HG02642 (cell line): Measurements from ENCODE around the gene COPS6.

Source experiments
- ATAC-seq: cut with Tn5 transposase; IDR thresholded peaks from one replicate; pipeline ENCODE4 v1.9.1; 2021; ENCODE audit warnings: mild to moderate bottlenecking; ENCODE audit not compliant: unreplicated experiment, poor library complexity

COPS6 gene

GRCh38 chr7:100088621-100089457 lies at the start of gene COPS6:
TSS of gene COPS6 (plus strand) at chr7:100088969. CDS start at chr7:100088991, 22 bp downstream.
- ATAC-seq, result peak; percentile 72

GRCh38 chr7:100040575-100040974 lies 48.2 kb upstream of the COPS6 start:
- no peak for ATAC-seq

DNA sequence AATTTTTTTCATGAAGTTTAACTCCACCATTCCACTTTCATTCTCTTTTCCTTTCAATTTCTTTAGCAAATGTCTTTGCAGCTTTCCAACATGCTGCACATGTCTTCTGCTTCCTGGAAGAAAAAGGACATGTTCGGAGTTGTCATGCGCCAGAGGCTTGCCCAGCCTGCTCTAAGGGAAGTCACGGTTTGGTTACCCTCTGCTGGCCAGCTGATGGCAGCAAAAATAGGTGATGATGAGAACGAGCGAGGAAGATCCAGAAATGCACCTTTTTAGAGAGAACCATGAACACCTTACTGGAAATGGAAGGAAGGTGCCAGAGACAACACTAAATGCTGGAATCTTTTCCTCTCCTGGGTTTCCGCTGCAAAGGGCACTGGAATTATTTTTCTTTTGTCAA lies 44.1 kb upstream of the COPS6 start:
- no peak for ATAC-seq

- ATAC-seq, result no peak
Observed at GRCh38 chr7:100048680-100049079, 40.1 kb upstream of the COPS6 start.

GRCh38 chr7:100049441-100050291 lies 39.1 kb upstream of the COPS6 start, which contains the start of gene ZSCAN21:
TSS of gene ZSCAN21 (plus strand) at chr7:100049774. CDS start at chr7:100057007, 7,233 bp downstream.
- ATAC-seq, result peak; percentile 92

DNA sequence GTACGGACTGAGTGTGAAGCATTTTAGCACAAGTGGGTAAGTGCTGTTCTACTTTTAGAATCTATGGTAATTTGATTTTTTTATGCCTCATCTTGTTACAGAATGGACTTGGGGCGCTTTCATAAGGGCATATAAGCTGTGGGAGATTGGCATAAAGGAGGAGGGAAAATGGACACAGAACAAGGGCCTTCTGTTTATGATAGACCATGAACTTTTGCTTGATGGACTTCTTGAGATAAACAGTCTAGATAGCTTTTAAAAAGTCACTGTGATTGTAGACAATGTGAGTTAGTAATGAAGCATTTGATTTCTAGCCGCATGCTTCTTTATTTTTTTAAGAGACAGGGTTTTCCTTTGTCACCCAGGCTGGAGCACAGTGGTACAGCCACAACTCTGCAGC lies 37.2 kb upstream of the COPS6 start:
- no peak for ATAC-seq

DNA sequence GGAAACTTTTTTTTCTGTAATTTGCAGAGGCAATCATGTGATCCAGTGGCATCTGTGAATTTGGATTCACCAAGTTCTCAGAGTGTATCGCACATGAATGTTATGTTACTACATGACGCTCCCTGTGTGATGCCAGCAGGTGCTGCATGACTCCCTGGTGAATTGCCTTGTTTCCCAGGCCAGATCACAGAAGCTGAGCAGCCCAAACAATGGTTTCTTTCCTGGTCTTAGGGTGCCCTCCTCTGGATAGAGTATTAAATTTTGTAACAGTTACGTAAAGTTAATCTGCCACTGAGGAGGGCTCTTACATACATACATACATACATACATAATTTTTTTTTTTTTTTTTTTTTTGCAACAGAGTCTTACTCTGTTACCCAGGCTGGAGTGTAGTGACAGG lies 35.6 kb upstream of the COPS6 start:
- ATAC-seq, result no peak

DNA sequence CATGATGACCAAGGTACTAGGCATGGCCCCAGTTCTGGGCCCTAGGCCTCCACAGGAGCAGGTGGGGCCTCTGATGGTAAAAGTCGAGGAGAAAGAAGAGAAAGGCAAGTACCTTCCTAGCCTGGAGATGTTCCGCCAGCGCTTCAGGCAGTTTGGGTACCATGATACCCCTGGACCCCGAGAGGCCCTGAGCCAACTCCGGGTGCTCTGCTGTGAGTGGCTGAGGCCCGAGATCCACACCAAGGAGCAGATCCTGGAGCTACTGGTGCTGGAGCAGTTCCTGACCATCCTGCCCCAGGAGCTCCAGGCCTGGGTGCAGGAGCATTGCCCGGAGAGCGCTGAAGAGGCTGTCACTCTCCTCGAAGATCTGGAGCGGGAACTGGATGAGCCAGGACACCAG lies 31.8 kb upstream of the COPS6 start:
- no peak for ATAC-seq

GRCh38 chr7:100059251-100059739 lies 29.5 kb upstream of the COPS6 start:
- no peak for ATAC-seq

GRCh38 chr7:100061518-100062193 lies 27.1 kb upstream of the COPS6 start:
- ATAC-seq, result no peak

DNA sequence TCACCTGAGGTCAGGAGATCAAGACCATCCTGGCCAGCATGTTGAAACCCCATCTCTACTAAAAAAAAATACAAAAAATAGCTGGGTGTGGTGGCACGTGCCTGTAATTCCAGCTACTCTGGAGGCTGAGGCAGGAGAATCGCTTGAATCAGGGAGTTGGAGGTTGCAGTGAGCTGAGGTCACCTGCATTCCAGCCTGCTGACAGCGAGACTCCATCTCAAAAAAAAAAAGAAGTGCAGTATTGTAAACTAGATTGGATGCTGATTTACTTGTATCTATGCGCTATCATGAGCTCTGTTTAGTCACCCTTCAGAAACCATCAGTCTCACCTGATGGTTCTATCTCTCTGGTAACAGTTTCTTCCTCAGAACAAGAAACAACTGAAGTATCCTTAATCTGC lies 25.4 kb upstream of the COPS6 start:
- ATAC-seq, result no peak

DNA sequence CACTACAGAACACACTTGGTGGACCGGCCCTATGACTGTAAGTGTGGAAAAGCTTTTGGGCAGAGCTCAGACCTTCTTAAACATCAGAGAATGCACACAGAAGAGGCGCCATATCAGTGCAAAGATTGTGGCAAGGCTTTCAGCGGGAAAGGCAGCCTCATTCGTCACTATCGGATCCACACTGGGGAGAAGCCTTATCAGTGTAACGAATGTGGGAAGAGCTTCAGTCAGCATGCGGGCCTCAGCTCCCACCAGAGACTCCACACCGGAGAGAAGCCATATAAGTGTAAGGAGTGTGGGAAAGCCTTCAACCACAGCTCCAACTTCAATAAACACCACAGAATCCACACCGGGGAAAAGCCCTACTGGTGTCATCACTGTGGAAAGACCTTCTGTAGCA lies 24.6 kb upstream of the COPS6 start:
- no peak for ATAC-seq

DNA sequence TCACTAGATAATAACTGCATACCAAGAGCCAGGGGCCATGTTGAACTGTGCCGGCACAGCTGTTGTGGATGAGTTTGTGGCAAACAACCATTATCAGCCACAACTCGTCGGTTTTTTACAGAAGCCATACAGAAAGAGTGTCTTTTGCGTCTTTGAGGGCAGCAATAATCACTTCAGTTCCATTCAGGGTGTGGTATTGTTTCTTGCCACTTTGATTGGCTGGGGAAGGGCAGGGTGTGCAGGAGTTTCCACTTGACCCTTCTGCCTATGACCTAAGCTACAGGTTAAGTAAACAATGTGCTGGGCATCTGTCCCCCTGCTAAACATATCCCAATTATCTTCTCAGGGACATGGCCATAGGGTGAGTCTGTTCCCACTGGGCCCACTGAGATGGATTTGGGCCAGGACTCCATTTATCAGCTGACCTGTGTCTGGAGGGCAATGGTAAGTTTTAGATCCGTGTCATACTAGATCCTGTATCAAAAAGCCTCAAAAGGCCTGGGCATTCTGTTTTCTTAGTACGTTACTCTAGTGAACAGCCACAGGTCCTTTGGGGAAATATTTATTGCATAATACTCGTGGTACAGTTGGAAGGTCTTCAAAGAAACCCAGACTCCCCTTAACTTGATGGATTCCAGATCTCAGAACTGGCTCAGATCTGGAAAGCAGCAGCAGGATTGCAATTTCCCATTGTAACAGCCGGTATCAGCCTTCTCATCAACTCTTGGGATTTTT lies 23.1 kb upstream of the COPS6 start:
- no peak for ATAC-seq

- no peak for ATAC-seq
Observed at GRCh38 chr7:100066953-100067352, 21.8 kb upstream of the COPS6 start.

DNA sequence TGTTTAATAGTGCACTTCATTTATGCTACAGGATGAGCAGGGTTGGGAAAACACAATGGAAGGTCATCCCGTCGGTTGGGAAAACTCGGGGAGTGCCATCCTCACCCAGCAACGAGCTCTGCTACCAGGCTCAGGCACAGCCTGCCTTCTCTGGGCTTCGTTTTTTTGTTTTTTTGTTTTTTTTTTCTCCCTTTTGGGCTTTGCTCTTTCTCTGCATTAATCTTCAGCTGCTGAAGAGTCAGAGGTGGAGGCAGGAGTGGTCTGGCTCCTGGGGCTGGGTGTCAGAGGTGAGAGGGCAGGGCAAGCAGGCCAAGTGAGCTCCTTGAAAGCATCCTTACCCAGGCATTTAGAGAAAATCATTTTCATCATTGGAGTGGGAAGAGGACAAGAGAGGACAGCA lies 18.8 kb upstream of the COPS6 start:
- no peak for ATAC-seq

- ATAC-seq, result no peak
Observed at GRCh38 chr7:100071018-100071723, 17.6 kb upstream of the COPS6 start.

DNA sequence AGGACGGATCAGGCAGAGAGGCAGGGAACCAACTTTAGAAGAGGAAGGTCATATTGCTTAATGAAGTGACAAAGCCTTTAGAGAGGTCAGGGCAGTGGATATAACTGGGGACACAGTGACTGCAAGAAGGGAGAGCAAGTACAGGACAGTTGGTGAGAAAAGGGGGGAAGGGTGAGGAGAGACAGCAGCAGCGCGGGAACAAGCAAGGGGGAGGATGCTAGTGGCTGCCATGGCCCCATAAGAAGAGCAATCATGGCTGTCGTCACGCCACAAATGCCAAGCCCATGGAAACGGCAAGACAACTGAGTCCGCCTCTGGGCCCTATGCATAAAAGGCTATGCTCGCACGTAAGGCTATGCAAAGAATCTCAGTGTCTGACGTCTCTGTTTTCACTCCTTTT lies 16.3 kb upstream of the COPS6 start:
- no peak for ATAC-seq

GRCh38 chr7:100074841-100075240 lies 13.9 kb upstream of the COPS6 start:
- ATAC-seq, result no peak

GRCh38 chr7:100075418-100075817 lies 13.4 kb upstream of the COPS6 start:
- no peak for ATAC-seq
